Measurements from ENCODE around the gene SLC2A4.
"Not testable (repeated sequence)": the region's sequence is repeated elsewhere in the genome, so short reads cannot be mapped to it uniquely, and the experiment has no call there.

SLC2A4 gene

DNA sequence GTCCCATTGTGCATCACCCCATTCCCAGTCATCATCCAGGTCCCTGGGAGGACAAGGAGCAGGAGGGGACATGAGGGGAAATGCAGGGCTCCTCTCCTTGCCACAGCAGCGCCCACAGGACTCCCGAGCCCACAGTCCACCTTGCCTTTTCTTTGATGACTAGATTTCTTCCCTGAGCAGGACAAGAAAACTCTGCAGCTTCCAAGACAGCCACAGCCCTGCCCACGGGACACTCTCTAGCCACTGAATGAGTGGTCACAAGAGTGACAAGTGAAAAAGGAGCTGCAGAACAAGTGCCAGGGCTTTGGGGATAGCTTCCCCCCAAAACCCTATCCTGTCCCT lies 42.9 kb downstream of the SLC2A4 start:
- DNase-seq (ENCODE audit: low read depth) = no peak

DNA sequence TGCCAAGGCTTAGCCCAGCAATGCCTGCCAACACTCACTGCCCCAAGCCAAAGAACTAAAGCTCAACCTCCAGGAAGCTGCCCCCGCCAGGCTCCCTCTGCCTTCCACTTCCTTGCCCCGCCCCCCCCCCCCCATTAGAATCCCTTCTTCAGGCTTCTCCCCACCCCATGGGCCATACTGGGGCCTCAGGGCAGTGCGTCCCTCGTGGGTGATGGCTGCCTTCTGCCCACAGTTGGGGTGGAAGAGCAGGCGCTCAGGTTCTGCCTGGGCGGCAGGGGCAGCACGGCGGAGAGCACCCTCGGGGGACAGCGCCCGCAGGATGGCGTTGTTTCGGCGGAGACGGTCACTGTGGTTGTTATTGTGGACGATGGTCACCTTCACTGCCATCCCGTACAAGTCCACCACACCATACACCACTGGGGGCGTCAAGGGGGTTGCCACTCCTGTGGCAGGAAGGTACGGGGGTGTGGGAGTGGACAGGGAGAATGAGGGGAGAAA lies 43.6 kb downstream of the SLC2A4 start:
- DNase-seq (ENCODE audit: low read depth) = no peak

DNA sequence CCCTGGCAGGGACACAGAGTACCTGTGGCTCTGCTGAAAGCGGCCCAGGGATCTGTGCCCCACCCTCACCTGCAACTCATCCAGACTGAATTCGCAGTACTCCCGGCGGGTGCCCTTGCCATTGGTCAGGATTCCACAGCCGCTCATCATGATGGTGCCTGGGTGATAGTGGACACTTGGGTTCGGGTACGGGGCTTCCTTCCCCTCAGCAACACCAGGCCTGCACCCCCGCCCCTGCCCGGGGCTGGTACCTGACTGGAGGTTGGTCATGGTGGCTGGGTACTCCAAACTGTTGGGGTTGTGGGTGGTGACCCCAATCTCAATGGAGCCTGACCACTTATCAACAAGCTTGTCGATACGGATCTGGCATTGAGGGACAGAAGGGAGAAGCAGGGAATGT lies 44.7 kb downstream of the SLC2A4 start:
- DNase-seq (ENCODE audit: low read depth) = no peak

- no peak for DNase-seq (ENCODE audit: low read depth)
These were observed 45.5 kb downstream of the SLC2A4 start for GRCh38 chr17:7327056-7327455.

- no peak for DNase-seq (ENCODE audit: low read depth)
These were observed 46.0 kb downstream of the SLC2A4 start for GRCh38 chr17:7327501-7327900.

GRCh38 chr17:7328009-7328408 lies 46.5 kb downstream of the SLC2A4 start:
- DNase-seq (ENCODE audit: low read depth) = no peak

GRCh38 chr17:7328840-7329373 lies 47.4 kb downstream of the SLC2A4 start, which contains the start of gene NEURL4:
NEURL4 (minus strand) TSS chr17:7329335; CDS start chr17:7329312, 23 bp downstream.
- no peak for DNase-seq (ENCODE audit: low read depth)

- DNase-seq (ENCODE audit: low read depth) = peak; percentile 94
These were observed 48.0 kb downstream of the SLC2A4 start for GRCh38 chr17:7329374-7329996.

GRCh38 chr17:7329997-7330637 lies 48.6 kb downstream of the SLC2A4 start:
- DNase-seq (ENCODE audit: low read depth) = peak; percentile 75

- DNase-seq (ENCODE audit: low read depth) = no peak
These were observed 49.1 kb downstream of the SLC2A4 start for GRCh38 chr17:7330638-7331015.

GRCh38 chr17:7332111-7332510 lies 50.6 kb downstream of the SLC2A4 start:
- no peak for DNase-seq (ENCODE audit: low read depth)

DNA sequence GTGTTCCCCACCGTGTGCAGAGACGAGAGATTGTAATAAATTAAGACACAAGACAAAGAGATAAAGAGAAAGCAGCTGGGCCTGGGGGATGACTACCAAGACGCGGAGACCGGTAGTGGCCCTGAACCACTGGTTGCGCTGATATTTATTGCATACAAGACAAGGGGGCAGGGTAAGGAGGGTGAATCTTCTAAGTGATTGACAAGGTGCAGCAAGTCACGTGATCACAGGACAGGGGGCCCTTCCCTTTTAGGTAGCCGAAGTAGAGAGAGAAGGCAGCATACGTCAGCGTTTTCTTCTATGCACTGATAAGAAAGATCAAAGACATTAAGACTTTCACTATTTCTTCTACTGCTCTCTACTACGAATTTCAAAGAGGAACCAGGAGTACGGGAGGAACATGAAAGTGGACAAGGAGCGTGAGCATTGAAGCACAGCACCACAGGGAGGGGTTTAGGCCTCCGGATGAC lies 51.1 kb downstream of the SLC2A4 start:
- DNase-seq (ENCODE audit: low read depth) = not testable (repeated sequence)

GRCh38 chr17:7334938-7335538 lies 53.5 kb downstream of the SLC2A4 start:
- DNase-seq (ENCODE audit: low read depth) = no peak

DNA sequence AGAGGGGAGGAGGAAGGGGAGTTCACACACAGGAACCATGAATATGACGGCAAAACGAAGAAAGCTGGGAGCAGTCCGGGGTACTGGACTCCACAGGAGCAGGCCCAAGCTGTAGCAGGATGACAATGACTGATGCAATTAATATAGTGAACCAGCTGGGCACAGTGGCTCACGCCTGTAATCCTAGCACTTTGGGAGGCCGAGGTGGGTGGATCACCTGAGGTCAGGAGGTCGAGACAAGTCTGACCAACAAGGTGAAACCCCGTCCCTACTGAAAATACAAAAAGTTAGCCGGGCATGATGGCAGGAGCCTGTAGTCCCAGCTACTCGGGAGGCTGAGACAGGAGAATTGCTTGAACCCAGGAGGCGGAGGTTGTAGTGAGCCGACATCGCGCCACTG lies 54.2 kb downstream of the SLC2A4 start:
- not testable (repeated sequence) for DNase-seq (ENCODE audit: low read depth)

GRCh38 chr17:7336240-7337175 lies 55.0 kb downstream of the SLC2A4 start, which contains the start of gene ACAP1:
ACAP1 (plus strand) TSS chr17:7336529; CDS start chr17:7336735, 206 bp downstream.
- peak; percentile 85 for DNase-seq (ENCODE audit: low read depth)

GRCh38 chr17:7337600-7337999 lies 56.1 kb downstream of the SLC2A4 start:
- not testable (repeated sequence) for DNase-seq (ENCODE audit: low read depth)
